HepG2 (cell line): ENCODE results near the gene TEX48. TPM values are rescaled to one million over a fixed set of nuclear protein-coding genes. Genes with fewer than 3 reads are reported as not detected.
A peak's percentile ranks its signal among the peaks of the same experiment; 100 is the strongest.

Experiments used
- ATAC-seq: fragments of 200-7000 bp; cut with Tn5 transposase; 3 replicates; pipeline ENCODE4 v1.9.1; 2020; ENCODE audit warnings: mild to moderate bottlenecking, moderate library complexity
- BruUV-seq: library from RNA; stranded (reverse); fragments of 400-500 nt; replicated peaks from 2 replicates; lab custom pipeline; 2021; lab: Mats Ljungman, UMichigan
- CTCF ChIA-PET: fragments of 300-600 bp; formaldehyde crosslinking; extraction: SDS; loops from one replicate; lab custom pipeline; 2021; ENCODE audit warnings: low total read pairs, inconsistent platforms, low intra/inter-chr PET ratio; lab: Yijun Ruan, JAX
- POLR2A ChIA-PET: fragments of 350-600 bp; sonication (Branson Sonifier 250); formaldehyde crosslinking; loops from one replicate; lab custom pipeline; 2020; ENCODE audit warnings: antibody characterized with exemption, inconsistent platforms; lab: Yijun Ruan, JAX
- DNase-seq: peaks from one replicate; pipeline ENCODE4 v3.0.0-alpha.2; 2015; ENCODE audit warnings: low spot score
- FAIRE-seq: peaks from 3 replicates; lab custom pipeline; 2011; peaks lifted over from hg19 to GRCh38; lab: Jason Lieb, UNC
- H2AFZ ChIP-seq: one replicate; pipeline ENCODE4 v1.6.1; 2011; ENCODE audit warnings: low read length, inconsistent platforms
- H3K27ac ChIP-seq: fragments of 300-600 bp; 3 replicates; pipeline ENCODE4 v1.8.0; 2011; ENCODE audit warnings: mixed run types, mild to moderate bottlenecking, mixed read lengths, low read length, inconsistent platforms; ENCODE audit not compliant: insufficient read depth; ENCODE audit errors: extremely low read length
- H3K27me3 ChIP-seq, 2 experiments: fragments of 200-600 bp in 1 of 2; 2 replicates in 1 of 2; 3 replicates in 1 of 2; pipeline versions ENCODE4 v1.6.0 to v1.8.0; 2011; ENCODE audit warnings: low read length in 2 of 2, mild to moderate bottlenecking in 2 of 2, moderate library complexity in 2 of 2, inconsistent platforms in 1 of 2; ENCODE audit not compliant: insufficient read depth in 2 of 2, control insufficient read depth in 1 of 2
- H3K36me3 ChIP-seq, 2 experiments: fragments of 200-600 bp in 1 of 2; replicated peaks in 1 of 2; 2 replicates in 1 of 2; 3 replicates in 1 of 2; pipeline versions ENCODE4 v1.5.1 to v1.8.0; 2011; ENCODE audit warnings: low read length in 2 of 2, inconsistent platforms in 1 of 2; ENCODE audit not compliant: insufficient read depth in 2 of 2, control insufficient read depth in 1 of 2
- H3K4me1 ChIP-seq: 2 replicates; pipeline ENCODE4 v1.5.1; 2012; ENCODE audit warnings: low read length, inconsistent platforms; ENCODE audit not compliant: insufficient read depth
- H3K4me2 ChIP-seq: 2 replicates; pipeline ENCODE4 v1.6.0; 2011; ENCODE audit warnings: low read depth, low read length, inconsistent platforms
- H3K4me3 ChIP-seq, 3 experiments: fragments of 200-600 bp in 1 of 3; sonication (generic), shearing (Covaris generic) in 1 of 3; replicated peaks in 1 of 3; 2 replicates each; pipeline ENCODE4 v1.5.1; 2011 to 2016; ENCODE audit warnings: low read length in 3 of 3, inconsistent platforms in 2 of 3, low read depth in 2 of 3, mild to moderate bottlenecking in 2 of 3, control low read depth in 1 of 3, mixed read lengths in 1 of 3; ENCODE audit not compliant: insufficient read depth in 1 of 3
- H3K79me2 ChIP-seq: one replicate; pipeline ENCODE4 v1.6.1; 2011; ENCODE audit warnings: low read length, inconsistent platforms; ENCODE audit not compliant: insufficient read depth
- H3K9ac ChIP-seq: 2 replicates; pipeline ENCODE4 v1.6.0; 2011; ENCODE audit warnings: mild to moderate bottlenecking, low read depth, low read length, inconsistent platforms; ENCODE audit not compliant: insufficient read depth
- H3K9me3 ChIP-seq: 2 replicates; pipeline ENCODE4 v1.5.1; 2012; ENCODE audit warnings: mild to moderate bottlenecking, low read length
- H4K20me1 ChIP-seq: 2 replicates; pipeline ENCODE4 v1.6.0; 2011; ENCODE audit warnings: inconsistent platforms, mild to moderate bottlenecking, low read length, moderate library complexity; ENCODE audit not compliant: insufficient read depth
- GFI1 ChIP-seq: sonication (generic); formaldehyde crosslinking; IDR thresholded peaks from 2 replicates; pipeline ENCODE4 v1.5.0; 2020; ENCODE audit warnings: missing genetic modification reagents, mild to moderate bottlenecking, borderline replicate concordance
- JUNB ChIP-seq: sonication (generic); formaldehyde crosslinking; IDR thresholded peaks from 2 replicates; pipeline ENCODE4 v1.8.0; 2022; ENCODE audit warnings: missing genetic modification reagents, mild to moderate bottlenecking, borderline replicate concordance
- KDM5B ChIP-seq: sonication (generic); formaldehyde crosslinking; IDR thresholded peaks from 2 replicates; pipeline ENCODE4 v1.4.0; 2020; ENCODE audit warnings: missing genetic modification reagents, mild to moderate bottlenecking, borderline replicate concordance
- RBM39 ChIP-seq: fragments of 200-400 bp; formaldehyde crosslinking; IDR thresholded peaks from one replicate; pipeline ENCODE4 v1.6.1; 2018; ENCODE audit warnings: antibody characterized with exemption, mild to moderate bottlenecking, low read depth, low read length; ENCODE audit not compliant: poor library complexity, severe bottlenecking
- SAP130 ChIP-seq: IDR thresholded peaks from 2 replicates; pipeline ENCODE4 v1.6.1; 2016; ENCODE audit warnings: low read depth
- XRCC5 ChIP-seq: fragments of 200-400 bp; formaldehyde crosslinking; optimal IDR thresholded peaks from 2 replicates; pipeline ENCODE3; 2017; ENCODE audit warnings: mild to moderate bottlenecking, low read length
- ZFP41 ChIP-seq: sonication (generic); formaldehyde crosslinking; IDR thresholded peaks from 2 replicates; pipeline ENCODE4 v1.4.0; 2020; ENCODE audit warnings: mild to moderate bottlenecking, missing genetic modification reagents, borderline replicate concordance
- ZNF30 ChIP-seq: sonication (generic); formaldehyde crosslinking; IDR thresholded peaks from 2 replicates; pipeline ENCODE4 v1.5.0; 2020; ENCODE audit warnings: mild to moderate bottlenecking, missing genetic modification reagents
- ZNF431 ChIP-seq: sonication (generic); formaldehyde crosslinking; IDR thresholded peaks from 2 replicates; pipeline ENCODE4 v1.9.0; 2022; ENCODE audit warnings: missing genetic modification reagents, low read depth, mild to moderate bottlenecking, borderline replicate concordance
- ZNF607 ChIP-seq: sonication (generic); formaldehyde crosslinking; IDR thresholded peaks from 2 replicates; pipeline ENCODE4 v1.5.1; 2020; ENCODE audit warnings: missing genetic modification reagents, mild to moderate bottlenecking, borderline replicate concordance
- ZNF768 ChIP-seq: sonication (generic); formaldehyde crosslinking; IDR thresholded peaks from 2 replicates; pipeline ENCODE4 v1.4.0; 2020; ENCODE audit warnings: missing genetic modification reagents
- ZNF841 ChIP-seq: sonication (generic); formaldehyde crosslinking; IDR thresholded peaks from 2 replicates; pipeline ENCODE4 v1.8.1; 2023; ENCODE audit warnings: missing genetic modification reagents, borderline replicate concordance
- WGBS: methylation state at CpG from one replicate; pipeline ENCODE4 v1.1.6; 2017; ENCODE audit warnings: low lambda C conversion rate; 5-methylcytosine and 5-hydroxymethylcytosine counted together
- in situ Hi-C: cut with HindIII; loops from 2 replicates; pipeline ENCODE4 v1.10.0; 2017; ENCODE audit warnings: low pct_unique_long_range_greater_than_20kb; ENCODE audit not compliant: extremely low pct_ligation_motif_present
- intact Hi-C: fragments of 100-400 bp; cut with micrococcal nuclease; formaldehyde crosslinking; loops from one replicate; pipeline ENCODE4 v1.10.0; 2022; ENCODE audit not compliant: unreplicated experiment
- polyA plus RNA-seq, 8 experiments: library from polyadenylated mRNA; depleted of rRNA in 3 of 8; stranded (reverse) in 7 of 8; unstranded in 1 of 8; fragments of >200 nt; fragmentation: Illumina TruSeq in 4 of 8; extraction: Trizol in 4 of 8; gene quantifications; 2 replicates each; pipeline versions ENCODE4 v1.2.1 to v1.2.3, GENCODE V29; 2011 to 2016; ENCODE audit warnings: low read depth in 4 of 8, missing spikeins in 1 of 8, mixed read lengths in 1 of 8; ENCODE audit not compliant: insufficient read depth in 1 of 8
- total RNA-seq, 5 experiments: library from RNA; depleted of rRNA; stranded (reverse); fragments of >200 nt; fragmentation: Illumina TruSeq; extraction: Trizol; gene quantifications; 2 replicates each; pipeline ENCODE4 v1.2.3, GENCODE V29; 2016; ENCODE audit warnings: low read depth in 1 of 5
- TF ChIP-seq, protein P1 (sequence below): sonication (generic); formaldehyde crosslinking; IDR thresholded peaks from 2 replicates; pipeline ENCODE4 v1.4.0; 2020; ENCODE audit warnings: missing genetic modification reagents, borderline replicate concordance
- TF ChIP-seq, protein P2 (sequence below): sonication (generic); formaldehyde crosslinking; IDR thresholded peaks from 2 replicates; pipeline ENCODE4 v1.4.0; 2020; ENCODE audit warnings: mild to moderate bottlenecking, missing genetic modification reagents, borderline replicate concordance
- TF ChIP-seq, protein P3 (sequence below): IDR thresholded peaks from 2 replicates; pipeline ENCODE4 v1.6.1; 2016; ENCODE audit warnings: low read depth, control low read depth

Gene TEX48
- total and polyA plus RNA-seq, 2 of the 13 experiments (the other 11 are each of a cell fraction or from before 2014, with no cell fraction given) = not detected

DNA sequence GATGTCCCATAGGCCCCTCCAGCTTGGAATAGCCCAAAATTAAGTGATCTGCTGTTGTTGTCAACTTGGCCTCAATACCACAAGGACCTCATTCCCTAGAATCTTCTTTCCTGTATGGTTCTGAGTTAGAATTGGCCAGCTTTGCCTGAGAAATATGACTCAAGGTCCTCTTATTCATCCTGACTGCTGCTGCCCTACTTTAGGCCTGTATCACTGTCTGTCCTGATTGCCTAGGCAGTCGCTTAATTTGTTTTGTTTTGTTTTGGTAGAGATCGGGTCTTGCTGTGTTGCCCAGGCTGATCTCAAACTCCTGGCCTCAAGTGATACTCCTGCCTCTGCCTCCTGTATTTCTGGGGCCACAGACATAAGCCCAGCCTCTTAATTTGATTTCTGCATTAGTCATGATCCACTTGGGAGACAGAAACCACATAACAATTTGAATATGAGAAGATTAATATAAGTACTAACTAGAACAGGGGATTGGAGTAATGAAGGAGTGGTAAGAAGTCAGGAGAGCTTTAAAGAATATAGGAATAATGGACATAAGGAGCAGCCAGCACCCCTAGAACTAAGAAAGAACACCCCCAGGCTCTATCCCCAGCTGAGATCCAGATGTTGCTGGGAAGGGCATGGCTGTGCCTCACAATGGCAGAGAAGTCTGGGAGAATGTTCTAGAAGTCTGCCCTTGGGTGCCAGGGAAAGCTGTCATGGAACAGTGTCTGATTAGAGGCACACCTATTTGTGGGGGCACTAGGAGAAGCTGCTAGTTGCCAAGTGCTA lies 29.0 kb downstream of the TEX48 start:
- peaks cover 0 to 1% of the 10 kb centered on the region in 2 experiments; a peak in 1 of 5 replicates for H3K27me3 ChIP-seq
- no peaks in the 10 kb centered on the region for H3K9me3 ChIP-seq
- no peaks in the 10 kb centered on the region for H4K20me1 ChIP-seq
- H3K4me1 ChIP-seq = no peaks in the 10 kb centered on the region
- 66% methylated on average over 2 of the region's 2 CpGs for WGBS
- no peak overlapping the region for H3K27ac ChIP-seq
- no peak overlapping the region for H2AFZ ChIP-seq
- H3K36me3 ChIP-seq = no peaks in the 10 kb centered on the region
- DNase-seq = no peak
- in situ Hi-C loops = loop anchor here (5.0 to 10.0 kb wide), 3 partner anchors 166 to 248 kb away; no protein-coding TSS in a partner anchor
- peak; percentile 34; the same call in 1 of the 3 replicates for ATAC-seq
- no peak overlapping the region for H3K4me3 ChIP-seq
- intact Hi-C loops = loop anchor here (1.0 to 5.0 kb wide), 5 partner anchors 115 to 248 kb away; partner anchors contain the start of gene WHRN
- ChIA-PET POLR2A (interaction anchor here (1.1 to 1.7 kb wide), 2 partner anchors 65 to 247 kb away, joined by 5 to 10 read pairs; partner anchors contain the start of gene ATP6V1G1), CTCF (interaction anchor here (1.4 to 3.5 kb wide), 4 partner anchors 115 to 247 kb away, joined by 4 to 37 read pairs (median 18); no protein-coding TSS in a partner anchor)
- no peak overlapping the region for H3K9ac ChIP-seq
- no peak for FAIRE-seq
- BruUV-seq = no TSS peak
- H3K79me2 ChIP-seq = no peaks in the 10 kb centered on the region
- H3K4me2 ChIP-seq = no peak overlapping the region
- TF ChIP-seq ZNF607 (CRISPR knock-in tag) = no peak
- TF ChIP-seq ZNF841 = no peak
- no peak for TF ChIP-seq RBM39
- no peak for TF ChIP-seq KDM5B (CRISPR knock-in tag)
- no peak for TF ChIP-seq ZFP41 (CRISPR knock-in tag)
- no peak for TF ChIP-seq GFI1 (CRISPR knock-in tag)
- no peak for TF ChIP-seq ZNF768 (CRISPR knock-in tag)
- TF ChIP-seq, protein P1, sequence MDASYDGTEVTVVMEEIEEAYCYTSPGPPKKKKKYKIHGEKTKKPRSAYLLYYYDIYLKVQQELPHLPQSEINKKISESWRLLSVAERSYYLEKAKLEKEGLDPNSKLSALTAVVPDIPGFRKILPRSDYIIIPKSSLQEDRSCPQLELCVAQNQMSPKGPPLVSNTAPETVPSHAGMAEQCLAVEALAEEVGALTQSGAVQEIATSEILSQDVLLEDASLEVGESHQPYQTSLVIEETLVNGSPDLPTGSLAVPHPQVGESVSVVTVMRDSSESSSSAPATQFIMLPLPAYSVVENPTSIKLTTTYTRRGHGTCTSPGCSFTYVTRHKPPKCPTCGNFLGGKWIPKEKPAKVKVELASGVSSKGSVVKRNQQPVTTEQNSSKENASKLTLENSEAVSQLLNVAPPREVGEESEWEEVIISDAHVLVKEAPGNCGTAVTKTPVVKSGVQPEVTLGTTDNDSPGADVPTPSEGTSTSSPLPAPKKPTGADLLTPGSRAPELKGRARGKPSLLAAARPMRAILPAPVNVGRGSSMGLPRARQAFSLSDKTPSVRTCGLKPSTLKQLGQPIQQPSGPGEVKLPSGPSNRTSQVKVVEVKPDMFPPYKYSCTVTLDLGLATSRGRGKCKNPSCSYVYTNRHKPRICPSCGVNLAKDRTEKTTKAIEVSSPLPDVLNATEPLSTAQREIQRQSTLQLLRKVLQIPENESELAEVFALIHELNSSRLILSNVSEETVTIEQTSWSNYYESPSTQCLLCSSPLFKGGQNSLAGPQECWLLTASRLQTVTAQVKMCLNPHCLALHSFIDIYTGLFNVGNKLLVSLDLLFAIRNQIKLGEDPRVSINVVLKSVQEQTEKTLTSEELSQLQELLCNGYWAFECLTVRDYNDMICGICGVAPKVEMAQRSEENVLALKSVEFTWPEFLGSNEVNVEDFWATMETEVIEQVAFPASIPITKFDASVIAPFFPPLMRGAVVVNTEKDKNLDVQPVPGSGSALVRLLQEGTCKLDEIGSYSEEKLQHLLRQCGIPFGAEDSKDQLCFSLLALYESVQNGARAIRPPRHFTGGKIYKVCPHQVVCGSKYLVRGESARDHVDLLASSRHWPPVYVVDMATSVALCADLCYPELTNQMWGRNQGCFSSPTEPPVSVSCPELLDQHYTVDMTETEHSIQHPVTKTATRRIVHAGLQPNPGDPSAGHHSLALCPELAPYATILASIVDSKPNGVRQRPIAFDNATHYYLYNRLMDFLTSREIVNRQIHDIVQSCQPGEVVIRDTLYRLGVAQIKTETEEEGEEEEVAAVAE = no peak
- no peak for TF ChIP-seq SAP130 (CRISPR knock-in tag)
- TF ChIP-seq JUNB (CRISPR knock-in tag) = no peak
- TF ChIP-seq ZNF30 (CRISPR knock-in tag) = no peak
- TF ChIP-seq, protein P2, sequence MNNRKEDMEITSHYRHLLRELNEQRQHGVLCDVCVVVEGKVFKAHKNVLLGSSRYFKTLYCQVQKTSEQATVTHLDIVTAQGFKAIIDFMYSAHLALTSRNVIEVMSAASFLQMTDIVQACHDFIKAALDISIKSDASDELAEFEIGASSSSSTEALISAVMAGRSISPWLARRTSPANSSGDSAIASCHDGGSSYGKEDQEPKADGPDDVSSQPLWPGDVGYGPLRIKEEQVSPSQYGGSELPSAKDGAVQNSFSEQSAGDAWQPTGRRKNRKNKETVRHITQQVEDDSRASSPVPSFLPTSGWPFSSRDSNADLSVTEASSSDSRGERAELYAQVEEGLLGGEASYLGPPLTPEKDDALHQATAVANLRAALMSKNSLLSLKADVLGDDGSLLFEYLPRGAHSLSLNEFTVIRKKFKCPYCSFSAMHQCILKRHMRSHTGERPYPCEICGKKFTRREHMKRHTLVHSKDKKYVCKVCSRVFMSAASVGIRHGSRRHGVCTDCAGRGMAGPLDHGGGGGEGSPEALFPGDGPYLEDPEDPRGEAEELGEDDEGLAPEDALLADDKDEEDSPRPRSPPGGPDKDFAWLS (CRISPR knock-in tag) = no peak
- TF ChIP-seq ZNF431 = no peak
- TF ChIP-seq, protein P3, sequence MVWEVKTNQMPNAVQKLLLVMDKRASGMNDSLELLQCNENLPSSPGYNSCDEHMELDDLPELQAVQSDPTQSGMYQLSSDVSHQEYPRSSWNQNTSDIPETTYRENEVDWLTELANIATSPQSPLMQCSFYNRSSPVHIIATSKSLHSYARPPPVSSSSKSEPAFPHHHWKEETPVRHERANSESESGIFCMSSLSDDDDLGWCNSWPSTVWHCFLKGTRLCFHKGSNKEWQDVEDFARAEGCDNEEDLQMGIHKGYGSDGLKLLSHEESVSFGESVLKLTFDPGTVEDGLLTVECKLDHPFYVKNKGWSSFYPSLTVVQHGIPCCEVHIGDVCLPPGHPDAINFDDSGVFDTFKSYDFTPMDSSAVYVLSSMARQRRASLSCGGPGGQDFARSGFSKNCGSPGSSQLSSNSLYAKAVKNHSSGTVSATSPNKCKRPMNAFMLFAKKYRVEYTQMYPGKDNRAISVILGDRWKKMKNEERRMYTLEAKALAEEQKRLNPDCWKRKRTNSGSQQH = no peak
- no peak for TF ChIP-seq XRCC5
